Stimulated activated CD8-positive, alpha-beta memory T cell treated with anti-CD3 and anti-CD28 coated beads, Interleukin-7, amount 100 ng/mL, for 1 hour (primary cell): ENCODE results near the gene USP17L10.
"Not testable (repeated sequence)": the region's sequence is repeated elsewhere in the genome, so short reads cannot be mapped to it uniquely, and the experiment has no call there.

Experiments used
- DNase-seq, 2 donors: peaks; one replicate each; pipeline ENCODE4 v3.0.0-alpha.2; 2020; ENCODE audit warnings: low read depth in 2 of 2

The USP17L10 gene, protein sequence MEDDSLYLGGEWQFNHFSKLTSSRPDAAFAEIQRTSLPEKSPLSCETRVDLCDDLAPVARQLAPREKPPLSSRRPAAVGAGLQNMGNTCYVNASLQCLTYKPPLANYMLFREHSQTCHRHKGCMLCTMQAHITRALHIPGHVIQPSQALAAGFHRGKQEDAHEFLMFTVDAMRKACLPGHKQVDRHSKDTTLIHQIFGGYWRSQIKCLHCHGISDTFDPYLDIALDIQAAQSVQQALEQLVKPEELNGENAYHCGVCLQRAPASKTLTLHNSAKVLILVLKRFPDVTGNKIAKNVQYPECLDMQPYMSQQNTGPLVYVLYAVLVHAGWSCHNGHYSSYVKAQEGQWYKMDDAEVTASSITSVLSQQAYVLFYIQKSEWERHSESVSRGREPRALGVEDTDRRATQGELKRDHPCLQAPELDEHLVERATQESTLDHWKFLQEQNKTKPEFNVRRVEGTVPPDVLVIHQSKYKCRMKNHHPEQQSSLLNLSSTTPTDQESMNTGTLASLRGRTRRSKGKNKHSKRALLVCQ

DNA sequence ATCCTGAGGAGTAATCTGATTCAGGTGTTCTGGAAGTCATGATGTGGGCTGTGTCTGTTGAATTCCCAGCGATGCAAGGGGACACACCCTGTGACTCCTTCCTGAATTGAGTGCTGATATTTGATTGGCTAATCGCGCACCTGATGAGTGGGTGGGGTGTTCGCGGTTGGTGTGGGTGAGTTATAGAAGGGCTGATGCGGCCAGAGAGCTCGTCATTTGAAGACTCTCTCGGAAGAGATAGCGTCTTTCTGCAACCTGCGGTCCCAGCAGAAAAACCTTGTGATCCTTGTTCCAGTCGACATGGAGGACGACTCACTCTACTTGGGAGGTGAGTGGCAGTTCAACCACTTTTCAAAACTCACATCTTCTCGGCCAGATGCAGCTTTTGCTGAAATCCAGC, at the start of gene USP17L10:
Gene USP17L10, plus strand, starts transcription at position 301 of the 400 bp plus-strand sequence. Its CDS starts 0 bp downstream, at position 301.
- DNase-seq, result not testable (repeated sequence)

DNA sequence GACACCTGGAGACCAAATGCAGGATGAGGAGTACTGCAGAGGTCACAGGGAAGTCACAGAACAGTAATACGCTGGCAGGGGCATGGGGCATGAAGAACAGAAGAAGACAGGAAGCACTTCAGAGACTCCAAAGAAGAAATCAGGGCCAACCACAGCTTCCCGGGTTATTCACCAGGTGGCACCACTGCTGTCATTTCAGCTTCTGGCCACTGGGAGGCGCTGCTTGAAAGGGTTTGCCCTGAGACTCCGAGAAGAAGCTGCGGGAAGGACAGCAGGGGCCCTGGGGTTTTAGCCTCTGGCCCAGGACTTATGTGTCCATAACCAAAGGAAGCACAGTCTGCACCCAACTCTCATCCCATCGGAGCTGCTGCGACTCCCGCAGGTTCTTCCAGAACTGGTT, 44.5 kb upstream of the USP17L10 start:
- DNase-seq, result not testable (repeated sequence)

DNA sequence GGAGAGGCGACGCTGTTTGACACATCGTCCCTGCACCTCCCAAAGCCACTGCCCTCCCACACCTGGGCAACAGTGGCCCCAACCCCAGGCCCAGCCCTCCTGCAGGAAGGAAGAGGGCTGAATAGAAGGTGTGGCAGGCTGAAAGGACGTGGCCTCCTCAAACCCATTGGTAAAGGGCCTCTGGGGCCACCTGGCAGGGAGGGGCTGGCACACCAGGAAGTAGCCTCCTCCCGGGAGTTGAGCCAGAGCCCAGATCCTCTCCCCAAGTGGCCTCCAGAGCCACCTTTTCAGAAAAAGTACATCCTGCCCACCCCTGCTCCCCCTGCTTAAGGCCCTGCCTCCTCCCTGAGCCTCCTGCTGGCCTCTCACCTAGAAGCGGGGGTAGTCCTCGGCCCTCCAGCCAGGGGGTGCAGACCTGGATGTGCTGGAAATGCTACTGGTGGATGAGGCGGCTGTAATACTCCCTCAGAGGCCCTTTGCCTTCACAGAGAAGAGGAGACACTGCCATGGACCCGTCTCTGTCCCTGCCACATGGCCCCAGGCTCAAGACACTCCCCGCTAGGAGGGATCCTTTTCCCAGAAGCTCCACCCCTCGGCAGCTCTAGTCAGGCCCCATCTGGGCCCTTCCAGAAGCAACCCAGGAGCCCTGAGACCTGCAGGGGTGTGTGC, 40.5 kb upstream of the USP17L10 start, which contains the start of gene FAM90A26:
Gene FAM90A26, plus strand, starts transcription at position 619 of the 669 bp plus-strand sequence. CDS start 2,764 bp downstream, outside the sequence.
- not testable (repeated sequence) for DNase-seq

DNA sequence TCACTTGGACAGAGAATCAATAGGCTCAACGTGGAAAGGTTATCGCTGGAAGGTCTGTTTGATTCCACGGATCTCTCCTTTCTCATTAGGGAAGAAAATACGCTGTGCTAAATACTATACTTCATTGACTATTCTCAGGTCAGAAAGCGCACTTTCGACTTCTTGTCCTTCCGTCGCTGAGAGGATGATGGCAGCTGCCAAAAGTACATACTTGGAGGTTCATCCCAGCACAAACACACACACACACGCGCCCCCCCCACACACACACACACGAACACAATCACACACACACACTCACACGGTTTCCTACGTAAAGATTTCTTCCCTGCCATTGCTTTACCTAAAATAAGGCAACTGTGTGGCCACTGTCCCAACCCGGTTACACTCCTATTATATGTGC, 4.2 kb downstream of the USP17L10 start:
- not testable (repeated sequence) for DNase-seq

DNA sequence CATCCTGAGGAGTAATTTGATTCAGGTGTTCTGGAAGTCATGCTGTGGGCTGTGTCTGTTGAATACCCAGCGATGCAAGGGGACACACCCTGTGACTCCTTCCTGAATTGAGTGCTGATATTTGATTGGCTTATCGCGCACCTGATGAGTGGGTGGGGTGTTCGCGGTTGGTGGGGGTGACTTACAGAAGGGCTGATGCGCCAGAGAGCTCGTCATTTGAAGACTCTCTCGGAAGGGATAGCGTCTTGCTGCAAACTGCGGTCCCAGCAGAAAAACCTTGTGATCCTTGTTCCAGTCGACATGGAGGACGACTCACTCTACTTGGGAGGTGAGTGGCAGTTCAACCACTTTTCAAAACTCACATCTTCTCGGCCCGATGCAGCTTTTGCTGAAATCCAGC, 4.6 kb downstream of the USP17L10 start, which contains the start of gene USP17L11:
Gene USP17L11, plus strand, starts transcription at position 301 of the 400 bp plus-strand sequence. Its CDS starts 0 bp downstream, at position 301.
- DNase-seq, result not testable (repeated sequence)

DNA sequence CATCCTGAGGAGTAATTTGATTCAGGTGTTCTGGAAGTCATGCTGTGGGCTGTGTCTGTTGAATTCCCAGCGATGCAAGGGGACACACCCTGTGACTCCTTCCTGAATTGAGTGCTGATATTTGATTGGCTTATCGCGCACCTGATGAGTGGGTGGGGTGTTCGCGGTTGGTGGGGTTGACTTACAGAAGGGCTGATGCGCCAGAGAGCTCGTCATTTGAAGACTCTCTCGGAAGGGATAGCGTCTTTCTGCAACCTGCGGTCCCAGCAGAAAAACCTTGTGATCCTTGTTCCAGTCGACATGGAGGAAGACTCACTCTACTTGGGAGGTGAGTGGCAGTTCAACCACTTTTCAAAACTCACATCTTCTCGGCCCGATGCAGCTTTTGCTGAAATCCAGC, 9.4 kb downstream of the USP17L10 start, which contains the start of gene USP17L12:
Gene USP17L12, plus strand, starts transcription at position 301 of the 400 bp plus-strand sequence. Its CDS starts 0 bp downstream, at position 301.
- DNase-seq, result not testable (repeated sequence)

DNA sequence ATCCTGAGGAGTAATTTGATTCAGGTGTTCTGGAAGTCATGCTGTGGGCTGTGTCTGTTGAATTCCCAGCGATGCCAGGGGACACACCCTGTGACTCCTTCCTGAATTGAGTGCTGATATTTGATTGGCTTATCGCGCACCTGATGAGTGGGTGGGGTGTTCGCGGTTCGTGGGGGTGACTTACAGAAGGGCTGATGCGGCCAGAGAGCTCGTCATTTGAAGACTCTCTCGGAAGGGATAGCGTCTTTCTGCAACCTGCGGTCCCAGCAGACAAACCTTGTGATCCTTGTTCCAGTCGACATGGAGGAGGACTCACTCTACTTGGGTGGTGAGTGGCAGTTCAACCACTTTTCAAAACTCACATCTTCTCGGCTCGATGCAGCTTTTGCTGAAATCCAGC, 14.1 kb downstream of the USP17L10 start, which contains the start of gene USP17L13:
Gene USP17L13, plus strand, starts transcription at position 301 of the 400 bp plus-strand sequence. Its CDS starts 0 bp downstream, at position 301.
- not testable (repeated sequence) for DNase-seq

DNA sequence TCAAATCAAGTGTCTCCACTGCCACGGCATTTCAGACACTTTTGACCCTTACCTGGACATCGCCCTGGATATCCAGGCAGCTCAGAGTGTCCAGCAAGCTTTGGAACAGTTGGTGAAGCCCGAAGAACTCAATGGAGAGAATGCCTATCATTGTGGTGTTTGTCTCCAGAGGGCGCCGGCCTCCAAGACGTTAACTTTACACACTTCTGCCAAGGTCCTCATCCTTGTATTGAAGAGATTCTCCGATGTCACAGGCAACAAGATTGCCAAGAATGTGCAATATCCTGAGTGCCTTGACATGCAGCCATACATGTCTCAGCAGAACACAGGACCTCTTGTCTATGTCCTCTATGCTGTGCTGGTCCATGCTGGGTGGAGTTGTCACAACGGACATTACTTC, 19.8 kb downstream of the USP17L10 start:
- DNase-seq, result not testable (repeated sequence)

DNA sequence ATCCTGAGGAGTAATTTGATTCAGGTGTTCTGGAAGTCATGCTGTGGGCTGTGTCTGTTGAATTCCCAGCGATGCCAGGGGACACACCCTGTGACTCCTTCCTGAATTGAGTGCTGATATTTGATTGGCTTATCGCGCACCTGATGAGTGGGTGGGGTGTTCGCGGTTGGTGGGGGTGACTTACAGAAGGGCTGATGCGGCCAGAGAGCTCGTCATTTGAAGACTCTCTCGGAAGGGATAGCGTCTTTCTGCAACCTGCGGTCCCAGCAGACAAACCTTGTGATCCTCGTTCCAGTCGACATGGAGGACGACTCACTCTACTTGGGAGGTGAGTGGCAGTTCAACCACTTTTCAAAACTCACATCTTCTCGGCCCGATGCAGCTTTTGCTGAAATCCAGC, 23.6 kb downstream of the USP17L10 start, which contains the start of gene USP17L15:
Gene USP17L15, plus strand, starts transcription at position 301 of the 400 bp plus-strand sequence. Its CDS starts 0 bp downstream, at position 301.
- not testable (repeated sequence) for DNase-seq

DNA sequence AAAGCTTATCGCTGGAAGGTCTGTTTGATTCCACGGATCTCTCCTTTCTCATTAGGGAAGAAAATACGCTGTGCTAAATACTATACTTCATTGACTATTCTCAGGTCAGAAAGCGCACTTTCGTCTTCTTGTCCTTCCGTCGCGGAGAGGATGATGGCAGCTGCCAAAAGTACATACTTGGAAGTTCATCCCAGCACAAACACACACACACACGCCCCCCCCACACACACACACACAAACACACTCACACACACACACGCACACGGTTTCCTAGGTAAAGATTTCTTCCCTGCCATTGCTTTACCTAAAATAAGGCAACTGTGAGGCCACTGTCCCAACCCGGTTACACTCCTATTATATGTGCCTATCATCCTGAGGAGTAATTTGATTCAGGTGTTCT, 28.0 kb downstream of the USP17L10 start:
- DNase-seq, result not testable (repeated sequence)

DNA sequence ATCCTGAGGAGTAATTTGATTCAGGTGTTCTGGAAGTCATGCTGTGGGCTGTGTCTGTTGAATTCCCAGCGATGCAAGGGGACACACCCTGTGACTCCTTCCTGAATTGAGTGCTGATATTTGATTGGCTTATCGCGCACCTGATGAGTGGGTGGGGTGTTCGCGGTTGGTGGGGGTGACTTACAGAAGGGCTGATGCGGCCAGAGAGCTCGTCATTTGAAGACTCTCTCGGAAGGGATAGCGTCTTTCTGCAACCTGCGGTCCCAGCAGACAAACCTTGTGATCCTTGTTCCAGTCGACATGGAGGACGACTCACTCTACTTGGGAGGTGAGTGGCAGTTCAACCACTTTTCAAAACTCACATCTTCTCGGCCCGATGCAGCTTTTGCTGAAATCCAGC, 33.1 kb downstream of the USP17L10 start, which contains the start of gene USP17L17:
Gene USP17L17, plus strand, starts transcription at position 301 of the 400 bp plus-strand sequence. Its CDS starts 0 bp downstream, at position 301.
- DNase-seq, result not testable (repeated sequence)

DNA sequence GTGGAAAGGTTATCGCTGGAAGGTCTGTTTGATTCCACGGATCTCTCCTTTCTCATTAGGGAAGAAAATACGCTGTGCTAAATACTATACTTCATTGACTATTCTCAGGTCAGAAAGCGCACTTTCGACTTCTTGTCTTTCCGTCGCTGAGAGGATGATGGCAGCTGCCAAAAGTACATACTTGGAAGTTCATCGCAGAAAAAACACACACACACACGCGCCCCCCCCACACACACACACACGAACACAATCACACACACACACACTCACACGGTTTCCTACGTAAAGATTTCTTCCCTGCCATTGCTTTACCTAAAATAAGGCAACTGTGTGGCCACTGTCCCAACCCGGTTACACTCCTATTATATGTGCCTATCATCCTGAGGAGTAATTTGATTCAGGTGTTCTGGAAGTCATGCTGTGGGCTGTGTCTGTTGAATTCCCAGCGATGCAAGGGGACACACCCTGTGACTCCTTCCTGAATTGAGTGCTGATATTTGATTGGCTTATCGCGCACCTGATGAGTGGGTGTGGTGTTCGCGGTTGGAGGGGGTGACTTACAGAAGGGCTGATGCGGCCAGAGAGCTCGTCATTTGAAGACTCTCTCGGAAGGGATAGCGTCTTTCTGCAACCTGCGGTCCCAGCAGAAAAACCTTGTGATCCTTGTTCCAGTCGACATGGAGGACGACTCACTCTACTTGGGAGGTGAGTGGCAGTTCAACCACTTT, 37.7 kb downstream of the USP17L10 start, which contains the start of gene USP17L18:
Gene USP17L18, plus strand, starts transcription at position 678 of the 728 bp plus-strand sequence. Its CDS starts 0 bp downstream, at position 678.
- DNase-seq, result not testable (repeated sequence)

DNA sequence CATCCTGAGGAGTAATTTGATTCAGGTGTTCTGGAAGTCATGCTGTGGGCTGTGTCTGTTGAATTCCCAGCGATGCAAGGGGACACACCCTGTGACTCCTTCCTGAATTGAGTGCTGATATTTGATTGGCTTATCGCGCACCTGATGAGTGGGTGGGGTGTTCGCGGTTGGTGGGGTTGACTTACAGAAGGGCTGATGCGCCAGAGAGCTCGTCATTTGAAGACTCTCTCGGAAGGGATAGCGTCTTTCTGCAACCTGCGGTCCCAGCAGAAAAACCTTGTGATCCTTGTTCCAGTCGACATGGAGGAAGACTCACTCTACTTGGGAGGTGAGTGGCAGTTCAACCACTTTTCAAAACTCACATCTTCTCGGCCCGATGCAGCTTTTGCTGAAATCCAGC, 42.6 kb downstream of the USP17L10 start, which contains the start of gene USP17L19:
Gene USP17L19, plus strand, starts transcription at position 301 of the 400 bp plus-strand sequence. Its CDS starts 0 bp downstream, at position 301.
- DNase-seq, result not testable (repeated sequence)

DNA sequence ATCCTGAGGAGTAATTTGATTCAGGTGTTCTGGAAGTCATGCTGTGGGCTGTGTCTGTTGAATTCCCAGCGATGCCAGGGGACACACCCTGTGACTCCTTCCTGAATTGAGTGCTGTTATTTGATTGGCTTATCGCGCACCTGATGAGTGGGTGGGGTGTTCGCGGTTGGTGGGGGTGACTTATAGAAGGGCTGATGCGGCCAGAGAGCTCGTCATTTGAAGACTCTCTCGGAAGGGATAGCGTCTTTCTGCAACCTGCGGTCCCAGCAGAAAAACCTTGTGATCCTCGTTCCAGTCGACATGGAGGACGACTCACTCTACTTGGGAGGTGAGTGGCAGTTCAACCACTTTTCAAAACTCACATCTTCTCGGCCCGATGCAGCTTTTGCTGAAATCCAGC, 47.4 kb downstream of the USP17L10 start, which contains the start of gene USP17L20:
Gene USP17L20, plus strand, starts transcription at position 301 of the 400 bp plus-strand sequence. Its CDS starts 0 bp downstream, at position 301.
- DNase-seq, result not testable (repeated sequence)
